ENCODE measurements around the gene DYRK4.
"Not testable (repeated sequence)": the region's sequence is repeated elsewhere in the genome, so short reads cannot be mapped to it uniquely, and the experiment has no call there.

DYRK4 gene, protein sequence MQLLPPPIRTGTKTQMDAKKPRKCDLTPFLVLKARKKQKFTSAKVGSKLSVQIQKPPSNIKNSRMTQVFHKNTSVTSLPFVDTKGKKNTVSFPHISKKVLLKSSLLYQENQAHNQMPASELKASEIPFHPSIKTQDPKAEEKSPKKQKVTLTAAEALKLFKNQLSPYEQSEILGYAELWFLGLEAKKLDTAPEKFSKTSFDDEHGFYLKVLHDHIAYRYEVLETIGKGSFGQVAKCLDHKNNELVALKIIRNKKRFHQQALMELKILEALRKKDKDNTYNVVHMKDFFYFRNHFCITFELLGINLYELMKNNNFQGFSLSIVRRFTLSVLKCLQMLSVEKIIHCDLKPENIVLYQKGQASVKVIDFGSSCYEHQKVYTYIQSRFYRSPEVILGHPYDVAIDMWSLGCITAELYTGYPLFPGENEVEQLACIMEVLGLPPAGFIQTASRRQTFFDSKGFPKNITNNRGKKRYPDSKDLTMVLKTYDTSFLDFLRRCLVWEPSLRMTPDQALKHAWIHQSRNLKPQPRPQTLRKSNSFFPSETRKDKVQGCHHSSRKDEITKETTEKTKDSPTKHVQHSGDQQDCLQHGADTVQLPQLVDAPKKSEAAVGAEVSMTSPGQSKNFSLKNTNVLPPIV

DNA sequence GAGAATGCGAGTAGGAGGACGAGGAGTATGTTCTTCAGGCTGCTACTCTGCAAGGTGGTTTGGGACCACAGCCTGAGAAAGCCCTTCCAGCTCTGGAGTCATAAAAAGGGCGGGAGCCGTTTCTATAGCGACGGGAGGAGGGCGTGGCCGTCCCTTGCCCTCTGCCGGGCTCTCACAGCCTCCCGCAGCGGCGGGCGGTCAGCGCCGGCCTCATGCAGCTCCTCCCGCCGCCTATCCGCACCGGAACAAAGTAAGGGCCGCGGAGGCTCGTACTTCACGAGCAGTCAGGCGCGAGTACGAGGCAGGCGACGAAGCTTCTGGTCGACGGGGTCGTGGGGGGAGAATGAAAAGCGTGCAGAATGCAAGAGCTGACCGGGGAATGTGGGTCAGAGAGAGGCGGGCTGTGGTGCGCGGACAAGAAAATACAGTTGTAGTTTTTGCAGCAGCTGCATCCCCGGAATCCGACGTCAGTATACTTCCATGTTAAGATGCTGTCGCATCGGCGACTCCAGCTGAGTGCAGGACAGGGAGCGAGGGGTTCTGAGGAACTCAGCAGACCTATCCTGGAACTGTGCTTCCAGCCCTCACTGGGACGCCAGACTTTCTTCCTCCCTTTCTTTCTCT, at the start of gene DYRK4:
Gene DYRK4 (plus strand): TSS at position 175 of the 624 bp plus-strand sequence. CDS start 38 bp downstream, at position 213.
- no peak within 1 kb of the TSS for H3K4me3 ChIP-seq (ENCODE audit: low read length)
- no peak for TF ChIP-seq ZNF274 (IDR thresholded peaks at IDR 0.05; ENCODE audit: low read depth, low read length)

DNA sequence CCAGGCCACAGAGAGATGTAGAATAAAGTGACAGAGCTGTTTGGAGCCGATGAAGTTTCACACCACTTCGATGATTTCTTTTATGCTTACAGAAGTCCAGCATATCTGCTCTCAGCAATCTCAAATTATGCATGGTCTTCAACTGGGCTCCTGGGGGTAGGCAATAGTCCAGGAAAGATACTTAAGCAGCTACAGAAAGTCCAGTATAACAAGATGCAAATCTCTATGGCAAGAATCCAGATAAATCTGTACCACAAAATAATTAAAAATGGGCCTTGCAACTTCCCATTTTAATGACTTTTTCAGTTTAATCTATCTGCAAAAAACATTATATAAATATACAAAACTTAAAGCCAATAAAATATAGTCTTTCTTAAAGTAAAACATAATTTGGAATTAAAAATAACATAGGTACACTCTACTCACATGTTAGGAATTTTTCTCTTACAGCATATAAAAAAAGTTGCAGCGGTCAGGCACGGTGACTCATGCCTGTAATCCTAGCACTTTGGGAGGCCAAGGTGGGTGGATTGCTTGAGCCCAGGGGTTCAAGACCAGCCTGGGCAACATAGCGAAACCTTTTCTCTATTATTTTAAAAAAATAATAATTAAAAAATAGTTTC, 43.8 kb upstream of the DYRK4 start:
- no peak overlapping the region for H3K4me3 ChIP-seq (ENCODE audit: low read length)
- TF ChIP-seq ZNF274 (IDR thresholded peaks at IDR 0.05; ENCODE audit: low read depth, low read length), result no peak

DNA sequence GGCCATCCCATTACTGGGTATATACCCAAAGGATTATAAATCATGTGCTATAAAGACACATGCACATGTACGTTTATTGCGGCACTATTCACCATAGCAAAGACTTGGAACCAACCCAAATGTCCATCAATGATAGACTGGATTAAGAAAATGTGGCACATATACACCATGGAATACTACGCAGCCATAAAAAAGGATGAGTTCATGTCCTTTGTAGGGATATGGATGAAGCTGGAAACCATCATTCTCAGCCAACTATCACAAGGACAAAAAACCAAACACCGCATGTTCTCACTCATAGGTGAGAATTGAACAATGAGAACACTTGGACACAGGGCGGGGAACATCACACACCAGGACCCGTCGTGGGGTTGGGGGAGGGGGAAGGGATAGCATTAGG, 38.6 kb upstream of the DYRK4 start:
- H3K4me3 ChIP-seq (ENCODE audit: low read length), result not testable (repeated sequence)

DNA sequence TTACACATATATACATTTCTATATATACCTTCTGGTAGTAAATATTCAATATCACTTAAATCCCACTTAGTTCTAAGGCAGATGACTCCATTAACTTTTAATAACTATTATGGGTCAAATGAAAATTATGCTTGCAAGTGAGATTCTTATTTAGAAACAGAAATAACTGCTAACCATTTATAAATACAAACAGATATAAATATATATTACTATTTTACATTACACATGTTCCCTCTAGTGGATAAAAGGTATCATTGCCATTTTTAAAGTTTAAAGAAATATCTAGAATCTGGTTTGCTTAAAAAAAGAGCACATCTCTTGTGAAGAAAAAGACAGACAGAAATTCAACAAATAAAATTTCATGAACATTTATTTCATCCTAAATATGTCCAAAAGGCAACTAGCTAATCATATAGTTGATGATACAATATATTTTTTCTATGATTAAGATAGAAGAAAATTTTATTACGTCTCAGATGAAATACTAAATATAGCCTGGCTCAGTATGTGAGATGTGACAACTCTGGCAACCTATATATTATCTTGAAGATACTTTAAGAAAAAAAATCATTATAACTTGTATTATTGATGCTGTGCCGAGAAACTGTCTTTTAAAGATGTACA, 35.0 kb upstream of the DYRK4 start:
- no peak for TF ChIP-seq ZNF274 (IDR thresholded peaks at IDR 0.05; ENCODE audit: low read depth, low read length)
- no peak overlapping the region for H3K4me3 ChIP-seq (ENCODE audit: low read length)

DNA sequence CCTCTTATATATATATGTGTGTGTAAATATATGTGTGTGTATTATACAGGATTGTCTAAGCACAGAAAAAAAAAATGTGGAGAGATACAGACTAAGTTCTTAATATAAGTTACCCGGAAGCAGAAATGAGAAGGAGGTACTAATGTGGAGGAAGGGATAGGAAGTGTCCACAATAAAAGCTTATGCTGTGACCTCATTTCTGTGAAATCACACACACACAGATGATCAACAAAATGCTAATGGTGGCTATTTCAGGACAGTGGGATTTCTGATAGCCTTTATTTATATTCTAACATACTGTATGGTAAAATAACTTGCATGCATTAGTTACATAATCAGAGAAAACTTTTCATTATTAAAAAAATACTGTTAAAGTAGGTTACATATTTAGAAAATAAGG, 31.8 kb upstream of the DYRK4 start:
- H3K4me3 ChIP-seq (ENCODE audit: low read length), result no peak overlapping the region
- TF ChIP-seq ZNF274 (IDR thresholded peaks at IDR 0.05; ENCODE audit: low read depth, low read length), result no peak

DNA sequence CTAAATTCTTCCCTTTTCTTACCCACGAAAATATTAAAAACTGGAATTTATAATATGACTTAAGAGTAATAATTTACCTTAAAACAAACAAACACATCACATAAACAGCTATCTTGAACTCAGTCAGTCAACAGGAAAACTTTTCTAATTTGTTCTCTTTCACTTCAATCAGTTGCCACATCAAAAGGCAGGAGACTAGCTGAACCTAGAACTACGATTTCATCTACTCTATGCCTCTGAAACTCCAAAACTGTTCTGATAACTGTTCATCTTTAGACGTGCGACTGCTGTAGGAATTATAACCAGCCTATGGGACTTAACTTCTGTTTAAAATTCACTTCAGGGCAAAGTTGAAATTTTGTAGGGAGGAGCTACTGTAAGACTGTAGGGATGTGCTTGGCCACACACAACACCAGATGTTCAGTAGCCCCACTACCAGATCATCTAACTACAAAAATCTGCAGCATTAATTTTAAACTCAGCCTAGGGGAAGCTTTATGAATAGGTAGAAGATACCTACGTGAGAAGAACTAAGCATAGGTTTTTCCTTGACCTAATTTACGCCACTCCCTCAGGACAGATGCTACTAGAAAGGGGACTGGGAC, 30.9 kb upstream of the DYRK4 start:
- no peak for TF ChIP-seq ZNF274 (IDR thresholded peaks at IDR 0.05; ENCODE audit: low read depth, low read length)
- no peak overlapping the region for H3K4me3 ChIP-seq (ENCODE audit: low read length)

DNA sequence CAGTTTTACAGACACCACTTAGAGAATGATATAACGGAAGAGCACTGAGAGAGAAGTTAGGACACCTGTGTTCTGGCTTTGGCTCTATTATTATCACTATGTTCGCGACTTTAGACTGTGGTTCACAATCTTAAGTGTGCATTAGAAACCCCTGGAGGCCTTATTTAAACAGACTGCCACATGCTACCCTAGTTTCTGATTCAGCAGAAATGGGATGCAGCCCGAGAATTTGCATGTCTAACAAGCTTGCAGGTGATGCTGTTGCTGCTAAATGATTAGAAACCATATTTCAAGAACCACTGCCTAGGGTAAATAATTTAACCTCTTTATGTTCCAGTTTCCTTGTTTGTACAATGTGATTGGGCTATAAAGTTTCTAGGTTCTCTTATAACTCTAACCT, 26.9 kb upstream of the DYRK4 start:
- TF ChIP-seq ZNF274 (IDR thresholded peaks at IDR 0.05; ENCODE audit: low read depth, low read length), result no peak
- H3K4me3 ChIP-seq (ENCODE audit: low read length), result no peak overlapping the region

DNA sequence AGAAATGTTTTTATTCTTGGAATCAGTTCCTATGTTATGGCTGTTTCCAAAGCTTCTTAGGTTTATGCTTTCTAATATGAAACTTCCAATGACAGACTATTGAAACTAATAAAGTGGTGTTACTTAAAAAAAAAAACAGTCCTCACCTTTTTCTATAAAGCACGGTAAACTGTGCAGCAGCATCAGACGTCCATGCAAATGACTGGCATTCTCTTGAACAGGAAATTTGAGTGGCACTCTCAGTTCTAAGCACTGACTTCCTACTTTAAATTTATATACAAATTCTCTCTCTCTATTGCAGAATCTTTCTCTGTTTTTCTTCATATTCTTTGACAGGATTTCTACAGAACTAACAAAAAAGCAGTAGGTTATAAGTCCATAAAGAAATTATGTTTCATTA, 26.1 kb upstream of the DYRK4 start:
- no peak for TF ChIP-seq ZNF274 (IDR thresholded peaks at IDR 0.05; ENCODE audit: low read depth, low read length)

DNA sequence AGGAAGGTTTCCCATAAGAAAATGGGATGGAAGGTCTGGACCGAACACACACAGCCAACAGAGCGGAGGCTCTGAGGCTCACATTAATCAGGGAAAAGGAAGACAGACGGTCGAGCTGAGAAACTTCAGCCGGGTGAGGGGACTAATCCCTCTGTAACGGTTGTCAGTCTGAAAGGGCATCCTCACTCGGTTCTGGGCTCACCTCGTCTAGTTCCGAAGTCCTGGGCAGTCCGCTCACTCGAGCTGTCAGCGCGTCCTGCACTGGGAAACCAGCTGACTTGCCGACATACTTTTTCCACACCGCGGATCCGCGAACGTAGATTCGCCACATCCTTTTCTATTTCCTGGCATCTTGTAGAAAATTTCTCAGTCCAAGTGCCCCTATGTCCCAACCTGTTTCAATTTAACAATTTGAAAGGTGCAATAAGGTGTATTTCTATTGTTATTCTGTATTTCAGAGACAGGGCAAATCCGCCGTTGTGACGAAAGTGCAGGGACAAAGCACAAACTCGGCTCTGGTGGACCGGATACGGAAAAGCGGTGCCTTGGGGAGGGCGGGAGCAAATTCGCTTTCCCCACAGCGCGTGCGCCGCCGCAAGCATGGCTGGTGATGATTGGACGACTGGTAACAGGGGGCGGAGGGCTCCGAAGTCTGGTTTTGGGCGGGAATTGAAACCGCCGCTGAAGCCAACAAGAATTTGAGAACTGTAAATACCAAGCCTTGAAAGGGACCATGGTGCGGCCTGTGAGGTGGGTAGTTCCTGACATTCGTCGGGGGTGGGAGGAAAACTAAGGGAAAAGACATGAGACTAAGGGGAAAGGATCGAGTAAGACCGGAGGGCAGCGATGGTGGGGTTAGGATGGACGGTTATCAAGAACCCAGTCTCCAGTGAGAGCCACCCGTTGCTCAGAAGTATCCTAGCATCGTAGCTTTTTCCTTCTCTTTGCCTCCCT, 23.5 kb upstream of the DYRK4 start, which contains the start of gene RAD51AP1:
Gene RAD51AP1 (plus strand): TSS at position 684 of the 954 bp plus-strand sequence. CDS start 50 bp downstream, at position 734.
- TF ChIP-seq ZNF274 (IDR thresholded peaks at IDR 0.05; ENCODE audit: low read depth, low read length), result no peak
- peak within 1 kb of the TSS; percentile 95 for H3K4me3 ChIP-seq (ENCODE audit: low read length)

More for the DNA sequence above, 26.1 kb upstream of the DYRK4 start:
- no peak overlapping the region for H3K4me3 ChIP-seq (ENCODE audit: low read length)

DNA sequence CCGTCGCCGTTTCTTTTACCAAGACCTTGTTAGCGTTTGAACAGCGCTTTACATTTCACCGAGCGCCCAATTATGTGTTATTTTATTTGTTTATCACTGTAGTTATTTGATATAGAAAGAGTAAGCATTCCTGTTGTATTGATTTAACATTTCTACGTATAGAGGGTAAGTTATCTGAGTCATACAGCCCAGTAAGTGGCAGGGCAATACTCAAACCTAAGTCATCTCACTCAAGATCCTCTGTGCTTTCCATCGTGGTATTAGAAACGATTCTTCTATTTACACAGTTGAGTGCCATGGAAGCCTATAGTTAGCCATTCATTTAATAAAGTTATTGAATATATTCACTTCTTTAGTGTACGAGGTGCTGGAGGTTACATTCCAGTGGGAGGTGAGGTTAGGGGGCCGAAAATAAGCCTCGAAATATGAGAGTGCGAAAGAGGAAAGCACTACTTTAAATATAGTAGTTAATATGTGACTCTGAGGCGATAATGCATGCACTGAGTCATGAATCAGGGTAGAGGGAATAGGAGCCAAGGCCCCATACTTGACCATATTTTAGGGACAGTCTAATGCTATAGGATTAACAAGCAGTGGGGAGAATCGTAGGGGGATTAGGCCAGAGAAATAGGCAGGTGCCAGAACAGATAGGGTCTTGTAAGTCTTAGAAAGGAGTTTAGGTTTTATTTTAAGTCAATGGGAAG, 22.7 kb upstream of the DYRK4 start:
- peak overlapping the region; percentile 95 for H3K4me3 ChIP-seq (ENCODE audit: low read length)
- TF ChIP-seq ZNF274 (IDR thresholded peaks at IDR 0.05; ENCODE audit: low read depth, low read length), result no peak

DNA sequence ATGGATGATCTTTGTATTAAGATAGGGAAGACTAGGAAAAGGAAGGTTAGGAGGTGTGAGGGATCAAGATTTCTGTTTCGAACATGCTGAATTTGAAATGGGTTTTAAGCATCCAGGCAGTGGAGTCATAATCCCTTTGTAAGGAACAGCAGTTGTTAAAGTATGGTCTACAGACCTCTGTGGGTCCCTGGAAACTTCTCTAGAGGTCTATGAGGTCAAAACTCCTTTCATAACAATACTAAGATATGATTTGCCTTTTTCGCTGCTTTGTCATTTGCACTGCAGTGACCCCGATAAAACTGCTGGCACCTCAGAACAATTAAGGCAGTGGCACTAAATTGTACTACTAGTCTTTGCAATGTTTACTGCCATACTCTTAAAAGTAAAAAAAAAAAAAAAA, 21.8 kb upstream of the DYRK4 start:
- peak overlapping the region; percentile 95 for H3K4me3 ChIP-seq (ENCODE audit: low read length)
- TF ChIP-seq ZNF274 (IDR thresholded peaks at IDR 0.05; ENCODE audit: low read depth, low read length), result no peak

DNA sequence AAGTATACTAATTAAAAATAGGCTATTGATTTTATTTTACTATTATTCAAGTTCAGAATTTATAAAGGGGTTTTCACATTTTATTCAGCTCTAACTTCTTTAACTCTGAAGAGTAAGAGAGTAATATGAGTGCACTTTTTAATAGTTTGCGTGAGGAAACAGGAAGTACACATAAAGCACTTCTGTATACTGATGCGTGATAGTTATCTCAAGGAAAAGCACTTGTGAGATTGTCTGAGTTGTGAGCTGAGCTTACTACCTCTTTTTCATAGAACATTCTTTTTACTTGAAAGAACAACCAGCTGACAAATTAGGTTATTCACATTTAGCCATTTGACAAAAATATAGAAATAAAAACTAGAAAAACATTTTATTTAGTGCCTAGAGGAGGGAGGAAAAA, 21.4 kb upstream of the DYRK4 start:
- TF ChIP-seq ZNF274 (IDR thresholded peaks at IDR 0.05; ENCODE audit: low read depth, low read length), result no peak
- H3K4me3 ChIP-seq (ENCODE audit: low read length), result no peak overlapping the region; the same call in 1 of the 2 replicates
